Stimulated activated CD4-positive, alpha-beta T cell treated with anti-CD3 and anti-CD28 coated beads, Interleukin-1b, Interleukin-23, amount 100 ng/mL, for 48 hours (primary cell): ENCODE results near the gene HARS2.
"Not testable (repeated sequence)": the region's sequence is repeated elsewhere in the genome, so short reads cannot be mapped to it uniquely, and the experiment has no call there.

Experiments
- DNase-seq: peaks from one replicate; pipeline ENCODE4 v3.0.0-alpha.2; 2020

The HARS2 gene, protein sequence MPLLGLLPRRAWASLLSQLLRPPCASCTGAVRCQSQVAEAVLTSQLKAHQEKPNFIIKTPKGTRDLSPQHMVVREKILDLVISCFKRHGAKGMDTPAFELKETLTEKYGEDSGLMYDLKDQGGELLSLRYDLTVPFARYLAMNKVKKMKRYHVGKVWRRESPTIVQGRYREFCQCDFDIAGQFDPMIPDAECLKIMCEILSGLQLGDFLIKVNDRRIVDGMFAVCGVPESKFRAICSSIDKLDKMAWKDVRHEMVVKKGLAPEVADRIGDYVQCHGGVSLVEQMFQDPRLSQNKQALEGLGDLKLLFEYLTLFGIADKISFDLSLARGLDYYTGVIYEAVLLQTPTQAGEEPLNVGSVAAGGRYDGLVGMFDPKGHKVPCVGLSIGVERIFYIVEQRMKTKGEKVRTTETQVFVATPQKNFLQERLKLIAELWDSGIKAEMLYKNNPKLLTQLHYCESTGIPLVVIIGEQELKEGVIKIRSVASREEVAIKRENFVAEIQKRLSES

DNA sequence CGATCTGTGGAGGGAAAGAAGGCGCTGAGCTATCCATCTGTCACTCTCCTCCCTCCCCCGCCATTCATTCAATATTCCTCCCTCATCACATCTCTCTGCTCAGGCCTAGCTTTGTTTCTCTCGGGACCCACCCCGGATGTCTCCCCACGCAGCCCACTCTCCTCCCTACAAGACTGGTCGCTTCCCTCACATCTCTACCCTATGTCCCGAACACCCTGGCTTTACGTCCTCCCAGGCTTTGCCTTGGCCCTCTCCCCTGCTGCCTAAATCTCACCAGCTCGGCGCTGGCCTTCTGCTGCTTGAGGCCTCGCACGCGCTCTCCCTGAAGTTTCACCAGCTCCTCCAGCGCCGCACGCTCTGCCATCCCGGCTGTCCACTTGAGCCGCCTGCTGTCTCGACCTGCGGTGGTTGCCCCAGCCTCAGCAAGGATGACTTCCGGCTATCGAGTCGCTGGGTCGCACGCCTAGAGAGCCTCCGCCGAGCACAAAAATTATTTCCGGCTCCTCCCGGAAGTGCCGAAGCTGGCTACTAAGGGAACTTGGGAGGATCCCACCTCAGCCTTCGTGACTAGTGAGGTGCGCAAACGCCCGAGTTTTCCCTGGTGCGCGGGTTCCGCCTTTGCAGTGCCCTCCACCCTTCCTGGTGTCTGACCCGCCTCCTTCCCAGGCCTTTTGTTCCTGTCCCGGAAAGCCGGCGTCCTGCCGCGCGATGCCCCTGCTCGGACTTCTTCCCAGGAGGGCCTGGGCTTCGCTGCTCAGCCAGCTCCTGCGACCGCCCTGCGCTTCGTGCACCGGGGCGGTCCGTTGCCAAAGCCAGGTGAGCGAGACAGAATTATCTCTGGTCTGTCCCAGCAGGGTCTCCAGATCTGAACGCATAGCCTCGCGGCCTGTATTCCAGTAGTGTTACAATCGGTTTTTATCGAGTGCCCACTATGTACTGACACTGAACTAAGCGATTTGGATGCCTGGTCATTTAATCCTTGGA lies at the start of gene HARS2, which contains the start of gene HARS1:
Gene HARS2, plus strand, starts transcription at position 515 of the 984 bp plus-strand sequence. Its CDS starts 194 bp downstream, at position 709.
Gene HARS1, minus strand, starts transcription at position 430 of the 984 bp plus-strand sequence. Its CDS starts 66 bp downstream, at position 364.
- DNase-seq: peak; percentile 90

GRCh38 chr5:140641716-140642115 lies 49.5 kb upstream of the HARS2 start:
- no peak for DNase-seq

- DNase-seq: no peak
These were observed 48.5 kb upstream of the HARS2 start for GRCh38 chr5:140642718-140643117.

- no peak for DNase-seq
These were observed 44.2 kb upstream of the HARS2 start for GRCh38 chr5:140647042-140647419.

DNA sequence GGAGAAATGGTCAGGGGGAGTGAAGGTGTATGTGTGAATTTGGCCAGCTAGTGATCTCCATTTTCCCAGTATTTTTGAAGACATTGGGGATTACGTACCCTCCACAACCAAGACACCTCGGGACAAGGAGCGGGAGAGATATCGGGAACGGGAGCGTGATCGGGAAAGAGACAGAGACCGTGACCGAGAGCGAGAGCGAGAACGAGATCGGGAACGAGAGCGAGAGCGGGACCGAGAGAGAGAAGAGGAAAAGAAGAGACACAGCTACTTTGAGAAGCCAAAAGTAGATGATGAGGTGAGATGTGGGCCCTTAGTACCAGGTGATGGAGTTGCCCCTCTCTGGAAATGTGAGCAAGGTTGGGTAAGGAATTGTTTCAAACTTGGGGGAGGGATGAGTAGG lies 32.4 kb upstream of the HARS2 start:
- no peak for DNase-seq

- DNase-seq: not testable (repeated sequence)
These were observed 30.9 kb upstream of the HARS2 start for GRCh38 chr5:140660371-140660770.

DNA sequence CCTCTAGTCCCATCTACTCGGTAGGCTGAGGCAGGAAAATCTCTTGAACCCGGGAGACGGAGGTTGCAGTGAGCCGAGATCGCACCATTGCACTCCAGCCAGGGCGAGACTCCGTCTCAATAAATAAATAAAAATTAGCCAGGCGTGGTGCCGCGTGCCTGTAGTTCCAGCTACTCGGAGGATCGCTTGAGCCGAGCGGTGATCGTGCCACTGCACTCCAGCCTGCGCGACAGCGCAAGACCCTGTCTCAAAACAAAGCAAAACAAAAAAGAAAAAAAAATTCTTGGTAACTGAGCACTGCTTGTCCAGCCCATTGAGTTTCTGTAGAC lies 27.3 kb upstream of the HARS2 start:
- DNase-seq: no peak

GRCh38 chr5:140664359-140665119 lies 26.7 kb upstream of the HARS2 start, which contains the start of gene WDR55:
Gene WDR55 (plus strand): TSS chr5:140664904. CDS start chr5:140664913, 9 bp downstream.
- peak; percentile 97 for DNase-seq

DNA sequence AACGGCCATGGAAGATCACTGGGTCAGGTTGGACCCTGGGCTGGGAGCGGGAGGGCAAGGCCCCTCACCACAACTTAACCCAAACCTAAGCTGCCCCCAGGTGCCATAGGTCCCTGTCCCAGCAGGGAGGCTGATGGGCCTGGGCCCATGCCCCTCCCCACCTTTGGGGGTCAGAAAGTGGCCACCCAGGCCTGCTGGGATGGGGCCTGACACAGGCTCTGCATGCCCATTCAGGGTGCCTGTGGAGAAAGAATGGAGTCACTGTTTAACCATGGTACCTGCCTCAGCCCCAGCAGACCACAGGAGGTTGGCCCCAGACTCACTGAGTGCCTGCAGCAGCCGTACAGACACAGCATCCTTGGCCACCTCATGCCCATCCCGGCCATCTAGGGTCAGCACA lies 20.2 kb upstream of the HARS2 start:
- DNase-seq: not testable (repeated sequence)

DNA sequence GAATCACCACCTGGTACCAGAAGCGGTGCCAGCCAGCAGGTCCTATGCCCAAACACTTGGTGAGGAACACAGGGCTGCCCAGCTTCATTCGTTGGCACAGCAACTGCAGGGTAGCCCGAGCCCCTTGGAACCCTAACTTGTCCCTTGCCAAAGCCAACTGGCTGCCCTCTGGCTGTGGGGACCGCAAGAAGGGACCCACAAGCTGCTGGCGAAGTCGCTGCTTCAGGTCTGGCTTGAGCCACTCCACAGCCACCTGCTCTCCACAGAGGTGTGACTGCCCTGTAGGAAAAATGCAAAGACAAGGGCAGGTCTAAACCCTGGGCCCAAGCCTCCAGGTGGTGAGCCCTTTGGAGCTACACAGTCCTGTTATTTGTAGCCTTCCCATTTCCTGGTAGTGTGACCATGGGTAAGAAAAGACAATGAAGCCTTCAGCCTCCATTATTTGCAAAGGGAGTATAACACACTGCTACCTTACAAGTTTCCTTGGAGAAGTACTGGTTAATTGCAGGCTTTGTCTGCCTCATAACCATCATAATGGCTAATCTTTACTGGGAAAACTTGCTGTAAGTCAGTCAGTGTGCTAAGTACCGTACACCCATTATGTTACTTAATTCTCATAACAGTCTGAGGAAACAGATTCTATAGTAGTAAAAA lies 19.7 kb upstream of the HARS2 start:
- DNase-seq: no peak

DNA sequence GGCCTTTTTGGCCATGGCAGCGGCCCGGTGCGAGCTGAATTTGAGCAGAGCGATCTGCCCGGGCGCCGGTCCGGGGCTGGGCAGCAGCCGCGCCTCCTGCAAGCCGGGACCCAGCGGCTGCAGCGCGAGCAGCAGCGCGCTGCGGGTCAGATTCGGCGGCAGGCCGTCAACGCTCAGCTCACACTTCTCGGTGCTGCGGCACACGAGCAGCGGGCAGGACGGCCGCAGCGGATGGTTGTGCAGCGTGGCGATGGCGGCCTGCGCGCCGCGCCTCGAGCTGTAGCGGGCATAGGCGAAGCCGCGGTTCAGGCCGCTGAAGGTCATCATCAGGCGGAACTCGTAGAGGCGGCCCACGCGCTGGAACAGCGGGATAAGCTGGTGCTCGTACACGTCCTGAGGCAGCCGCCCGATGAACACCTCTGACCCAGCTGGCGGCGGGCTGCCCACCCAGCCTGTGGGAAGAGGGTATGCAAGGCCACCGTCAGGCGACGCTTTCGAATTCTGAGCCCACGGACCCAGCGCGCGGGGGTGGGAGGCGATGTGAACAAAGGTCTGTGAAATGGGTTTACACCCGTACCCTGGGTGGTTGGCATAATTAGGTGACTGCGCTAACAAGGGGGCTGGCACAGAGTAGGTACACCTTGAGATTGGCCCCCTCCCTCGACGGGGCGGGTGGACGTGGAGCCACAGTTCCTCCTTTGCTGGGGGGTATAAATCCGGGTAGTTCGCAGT lies 18.6 kb upstream of the HARS2 start:
- no peak for DNase-seq

- DNase-seq: no peak
These were observed 17.9 kb upstream of the HARS2 start, which contains the start of gene DND1 for GRCh38 chr5:140673187-140673976. Gene DND1 (minus strand): TSS chr5:140673576. CDS start chr5:140673542, 34 bp downstream.

DNA sequence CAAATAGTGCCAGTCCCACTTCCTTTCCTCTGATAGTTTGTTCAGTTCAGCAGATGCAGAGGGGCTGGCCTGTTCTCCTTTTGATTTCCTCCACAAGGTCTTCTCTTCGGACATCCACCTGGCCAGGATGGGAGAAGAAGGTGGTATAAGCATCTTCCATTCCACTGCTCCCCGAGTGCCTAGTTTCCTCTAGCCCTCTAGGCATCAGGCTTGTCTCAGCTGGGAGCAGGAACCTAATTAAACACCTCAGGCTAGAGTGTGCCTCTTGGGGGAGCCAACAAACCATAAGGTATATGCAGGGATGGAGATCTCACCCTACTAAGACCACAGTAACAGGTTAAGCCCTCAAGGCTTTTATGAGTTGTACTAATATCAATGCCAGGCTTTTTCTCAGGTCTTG lies 17.0 kb upstream of the HARS2 start:
- no peak for DNase-seq

DNA sequence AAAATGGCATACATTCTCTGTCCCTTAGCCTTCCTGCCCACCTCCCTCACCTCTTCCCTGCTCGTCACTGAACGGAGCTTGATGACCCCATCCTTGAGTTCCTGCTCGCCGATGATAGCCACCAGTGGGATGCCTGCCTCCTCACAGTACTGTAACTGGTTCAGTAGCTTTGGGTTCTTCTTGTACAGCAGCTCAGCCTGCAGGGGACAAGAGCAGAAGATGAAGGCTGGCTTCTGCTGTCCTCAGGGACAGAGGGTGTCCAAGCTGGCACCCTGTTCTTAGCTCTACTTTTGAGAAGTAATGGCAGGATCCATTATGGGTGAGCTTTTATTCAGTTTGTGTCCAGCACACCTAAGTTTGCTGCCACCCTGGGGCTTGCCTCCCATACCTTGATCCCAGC lies 16.6 kb upstream of the HARS2 start:
- no peak for DNase-seq

DNA sequence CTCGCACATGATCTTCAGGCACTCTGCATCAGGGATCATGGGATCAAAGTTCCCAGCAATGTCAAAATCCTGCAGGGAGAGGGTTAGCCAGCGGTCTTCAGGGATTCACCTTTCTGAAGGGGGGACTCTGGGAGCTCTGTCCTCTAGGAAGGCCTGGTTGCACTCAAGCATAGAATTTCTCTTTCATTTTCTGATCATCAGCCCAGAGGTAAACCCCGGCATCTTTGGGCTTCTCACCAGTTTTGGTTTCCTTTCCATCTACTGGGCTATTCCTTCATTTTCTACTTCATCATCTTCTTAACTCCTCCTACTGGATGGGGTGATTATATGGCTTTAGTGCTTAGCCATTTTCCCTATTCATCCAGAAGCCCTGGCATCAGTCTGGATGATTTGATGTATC lies 13.3 kb upstream of the HARS2 start:
- DNase-seq: no peak

- DNase-seq: no peak
These were observed 12.3 kb upstream of the HARS2 start for GRCh38 chr5:140678993-140679392.

GRCh38 chr5:140690376-140690932 lies 801 bp upstream of the HARS2 start:
- DNase-seq: no peak

GRCh38 chr5:140694276-140694675 lies 3.0 kb downstream of the HARS2 start:
- no peak for DNase-seq

DNA sequence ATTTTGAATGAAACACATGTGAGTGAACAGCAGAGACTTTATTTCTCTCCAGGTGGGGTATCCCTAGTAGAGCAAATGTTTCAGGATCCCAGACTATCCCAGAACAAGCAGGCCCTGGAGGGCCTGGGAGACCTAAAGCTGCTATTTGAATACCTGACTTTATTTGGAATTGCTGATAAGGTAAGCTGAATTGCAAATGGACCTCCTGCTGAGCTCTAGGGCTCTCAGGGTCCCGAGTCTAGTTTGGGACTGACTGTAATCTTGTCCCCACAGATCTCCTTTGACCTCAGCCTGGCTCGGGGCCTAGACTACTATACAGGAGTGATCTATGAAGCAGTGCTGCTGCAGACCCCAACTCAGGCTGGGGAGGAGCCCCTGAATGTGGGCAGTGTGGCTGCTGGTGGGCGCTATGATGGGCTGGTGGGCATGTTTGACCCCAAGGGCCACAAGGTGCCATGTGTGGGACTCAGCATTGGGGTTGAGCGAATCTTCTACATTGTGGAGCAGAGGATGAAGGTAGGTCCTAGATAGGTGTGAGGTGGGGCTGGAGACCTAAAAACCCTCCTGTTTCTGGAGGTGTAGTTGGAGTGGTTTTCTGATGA lies 5.7 kb downstream of the HARS2 start:
- DNase-seq: no peak
